PC-3 (cell line): ENCODE measurements around the gene PPIP5K1. TPM values are rescaled to one million over a fixed set of nuclear protein-coding genes. Genes with fewer than 3 reads are reported as not detected.

Experiments
- ATAC-seq: fragments of 200-7000 bp; cut with Tn5 transposase; 2 replicates; pipeline ENCODE4 v1.9.1; 2020; ENCODE audit warnings: mild to moderate bottlenecking, moderate library complexity
- BruUV-seq: library from RNA; stranded (reverse); fragments of 400-500 nt; replicated peaks from 2 replicates; lab custom pipeline; 2021; lab: Mats Ljungman, UMichigan
- CTCF ChIA-PET: fragments of 300-600 bp; sonication (Branson Sonifier 250); formaldehyde crosslinking; loops from one replicate; lab custom pipeline; 2022; ENCODE audit warnings: antibody characterized with exemption; lab: Charles Lee
- POLR2A ChIA-PET: fragments of 300-600 bp; sonication (Branson Sonifier 250); formaldehyde crosslinking; loops from one replicate; lab custom pipeline; 2022; ENCODE audit warnings: antibody characterized with exemption; ENCODE audit not compliant: unreplicated experiment; lab: Charles Lee
- DNase-seq: peaks from one replicate; pipeline ENCODE4 v3.0.0-alpha.2; 2015
- H2AFZ ChIP-seq: fragments of 300-600 bp; sonication (generic); 2 replicates; pipeline ENCODE4 v1.6.0; 2016; ENCODE audit warnings: antibody characterized with exemption, low read length
- H3F3A ChIP-seq: fragments of 300-600 bp; sonication (generic); one replicate; pipeline ENCODE4 v1.6.0; 2017; ENCODE audit warnings: antibody characterized with exemption, low read length, control low read depth, mild to moderate bottlenecking; ENCODE audit not compliant: unreplicated experiment
- H3K27ac ChIP-seq: fragments of 300-600 bp; sonication (generic); 2 replicates; pipeline ENCODE4 v1.5.1; 2016; ENCODE audit warnings: mild to moderate bottlenecking, low read length
- H3K27me3 ChIP-seq: fragments of 300-600 bp; sonication (generic); 2 replicates; pipeline ENCODE4 v1.6.1; 2016; ENCODE audit warnings: low read length, mixed read lengths
- H3K36me3 ChIP-seq: fragments of 300-600 bp; sonication (generic); 2 replicates; pipeline ENCODE4 v1.6.1; 2016; ENCODE audit warnings: low read depth, mixed run types, low read length, mixed read lengths
- H3K4me1 ChIP-seq: fragments of 300-600 bp; sonication (generic); 2 replicates; pipeline ENCODE4 v1.5.1; 2016; ENCODE audit warnings: low read length; ENCODE audit not compliant: insufficient read depth
- H3K4me2 ChIP-seq: fragments of 300-600 bp; sonication (generic); 2 replicates; pipeline ENCODE4 v1.6.0; 2016; ENCODE audit warnings: low read length
- H3K4me3 ChIP-seq: fragments of 300-600 bp; sonication (generic); 2 replicates; pipeline ENCODE4 v1.5.1; 2016; ENCODE audit warnings: mild to moderate bottlenecking, low read length, mixed read lengths
- H3K79me2 ChIP-seq: fragments of 300-600 bp; sonication (generic); 2 replicates; pipeline ENCODE4 v1.6.1; 2017; ENCODE audit warnings: low read length, mixed read lengths
- H3K9ac ChIP-seq: fragments of 300-600 bp; sonication (generic); 2 replicates; pipeline ENCODE4 v1.6.0; 2016; ENCODE audit warnings: mild to moderate bottlenecking, low read length
- H3K9me2 ChIP-seq: fragments of 300-600 bp; sonication (generic); replicated peaks from 2 replicates; pipeline ENCODE4 v1.6.1; 2016; ENCODE audit warnings: mixed run types, low read length, mixed read lengths
- H3K9me3 ChIP-seq: fragments of 300-600 bp; sonication (generic); 2 replicates; pipeline ENCODE4 v1.6.1; 2016; ENCODE audit warnings: low read length, mixed read lengths
- H4K20me1 ChIP-seq: fragments of 300-600 bp; sonication (generic); 2 replicates; pipeline ENCODE4 v1.6.1; 2016; ENCODE audit warnings: low read length, mixed read lengths
- CTCF ChIP-seq: fragments of 300-600 bp; sonication (generic); conservative IDR thresholded peaks from 2 replicates; pipeline ENCODE4 v1.5.1; 2017; ENCODE audit warnings: antibody characterized with exemption, low read depth, mild to moderate bottlenecking, low read length
- EZH2 ChIP-seq: fragments of 300-600 bp; sonication (generic); IDR thresholded peaks from one replicate; pipeline ENCODE4 v1.6.1; 2017; ENCODE audit warnings: antibody characterized with exemption, mild to moderate bottlenecking, low read length; ENCODE audit not compliant: unreplicated experiment
- EZH2phosphoT487 ChIP-seq: fragments of 300-600 bp; sonication (generic); IDR thresholded peaks from 2 replicates; pipeline ENCODE4 v1.6.1; 2018; ENCODE audit warnings: mild to moderate bottlenecking, antibody characterized with exemption, low read length, borderline replicate concordance
- intact Hi-C: fragments of 100-400 bp; cut with micrococcal nuclease; formaldehyde crosslinking; loops from 2 replicates; pipeline ENCODE4 v1.9.0; 2023
- total RNA-seq: library from RNA; depleted of rRNA; stranded (reverse); fragments of >200 nt; gene quantifications from 2 replicates; pipeline ENCODE4 v1.2.3, GENCODE V29; 2014

PPIP5K1 gene
- total RNA-seq, 1 experiment from 2014 or later = 19.8 TPM

- ChIA-PET CTCF (no interaction called here), POLR2A (no interaction called here)
- no TSS peak for BruUV-seq
- Histone ChIP-seq H3K36me3 (no peaks in the 10 kb centered on the region), H3K4me3 (no peak overlapping the region), H3K27me3 (no peaks in the 10 kb centered on the region), H3K9me2 (no peaks in the 10 kb centered on the region), H4K20me1 (no peaks in the 10 kb centered on the region), H2AFZ (no peak overlapping the region), H3K9me3 (no peaks in the 10 kb centered on the region), H3K9ac (no peak overlapping the region), H3K27ac (no peak overlapping the region), H3K79me2 (no peaks in the 10 kb centered on the region), H3K4me1 (no peaks in the 10 kb centered on the region), H3K4me2 (no peak overlapping the region), H3F3A (no peaks in the 10 kb centered on the region)
- TF ChIP-seq EZH2phosphoT487 = no peak
- intact Hi-C loops = no loop called here
- ATAC-seq = no peak
- no peak for DNase-seq
These were observed 61.4 kb downstream of the PPIP5K1 start for GRCh38 chr15:43528542-43529007.

GRCh38 chr15:43527802-43528541 is 62.0 kb downstream of the PPIP5K1 start:
- Histone ChIP-seq H3K27me3 (no peaks in the 10 kb centered on the region), H3K27ac (no peak overlapping the region), H3F3A (no peaks in the 10 kb centered on the region), H3K79me2 (no peaks in the 10 kb centered on the region), H3K4me2 (no peak overlapping the region), H3K9ac (no peak overlapping the region), H4K20me1 (no peaks in the 10 kb centered on the region), H3K9me3 (no peaks in the 10 kb centered on the region), H3K4me3 (no peak overlapping the region), H3K36me3 (no peaks in the 10 kb centered on the region), H2AFZ (no peak overlapping the region), H3K9me2 (no peaks in the 10 kb centered on the region), H3K4me1 (no peaks in the 10 kb centered on the region)
- BruUV-seq = no TSS peak
- POLR2A ChIA-PET = no interaction called here
- DNase-seq (no peak), ATAC-seq (no peak)
- TF ChIP-seq CTCF = no peak
- no peak for TF ChIP-seq EZH2
- TF ChIP-seq EZH2phosphoT487 = no peak
- CTCF ChIA-PET = interaction anchor here (0.8 kb wide), 1 partner anchor 14 kb away, joined by 5 read pairs; no protein-coding TSS in a partner anchor
- intact Hi-C loops = no loop called here

GRCh38 chr15:43527016-43527801 is 62.8 kb downstream of the PPIP5K1 start:
- TF ChIP-seq EZH2phosphoT487 = no peak
- TF ChIP-seq CTCF = no peak
- no peak for TF ChIP-seq EZH2
- CTCF ChIA-PET = interaction anchor here (0.8 kb wide), 1 partner anchor 13 kb away, joined by 5 read pairs; no protein-coding TSS in a partner anchor
- Histone ChIP-seq H3K4me2 (no peak overlapping the region), H3K27ac (no peak overlapping the region), H3F3A (no peaks in the 10 kb centered on the region), H3K4me1 (no peaks in the 10 kb centered on the region), H4K20me1 (no peaks in the 10 kb centered on the region), H3K79me2 (no peaks in the 10 kb centered on the region), H3K9ac (no peak overlapping the region), H3K9me3 (no peaks in the 10 kb centered on the region), H3K4me3 (no peak overlapping the region), H3K27me3 (no peaks in the 10 kb centered on the region), H3K9me2 (no peaks in the 10 kb centered on the region), H3K36me3 (no peaks in the 10 kb centered on the region), H2AFZ (no peak overlapping the region)
- POLR2A ChIA-PET = interaction anchor here (0.5 kb wide), 1 partner anchor 137 kb away, joined by 4 read pairs; no protein-coding TSS in a partner anchor
- intact Hi-C loops = no loop called here
- BruUV-seq = no TSS peak
- no peak for ATAC-seq
- no peak for DNase-seq
